Mammary epithelial cell (primary cell): ENCODE results near the gene PTPN9.

Source experiments
- CTCF ChIP-seq, 2 donors: IDR thresholded peaks in 1 of 2; conservative IDR thresholded peaks in 1 of 2; 2 replicates each; pipeline ENCODE4 v1.5.1; 2011 to 2012; ENCODE audit warnings: inconsistent platforms in 2 of 2, low read length in 2 of 2, mild to moderate bottlenecking in 2 of 2, control low read depth in 1 of 2, low read depth in 1 of 2; ENCODE audit not compliant: insufficient read depth in 1 of 2; ENCODE audit errors: extremely low read depth in 1 of 2
- EZH2 ChIP-seq: IDR thresholded peaks from 2 replicates; pipeline ENCODE4 v1.6.1; 2012; ENCODE audit warnings: low read length, inconsistent platforms, borderline replicate concordance

- TF ChIP-seq EZH2, result no peak
- TF ChIP-seq CTCF (conservative IDR thresholded peaks at IDR 0.05 in 1 of 2, IDR thresholded peaks at IDR 0.05 in 1 of 2; ENCODE audit: extremely low read depth in 1 of 2, insufficient read depth in 1 of 2, low read depth in 1 of 2, low read length in 2 of 2), result no peak
Measured at GRCh38 chr15:75493732-75494131, 85.4 kb downstream of the PTPN9 start.
